Superior temporal gyrus (tissue), 1 donor: ENCODE measurements around the gene KLHDC8B.

Experiments used
- DNase-seq: peaks from one replicate; pipeline ENCODE4 v3.0.0-alpha.2; 2016; ENCODE audit errors: extremely low spot score

Gene KLHDC8B

DNA sequence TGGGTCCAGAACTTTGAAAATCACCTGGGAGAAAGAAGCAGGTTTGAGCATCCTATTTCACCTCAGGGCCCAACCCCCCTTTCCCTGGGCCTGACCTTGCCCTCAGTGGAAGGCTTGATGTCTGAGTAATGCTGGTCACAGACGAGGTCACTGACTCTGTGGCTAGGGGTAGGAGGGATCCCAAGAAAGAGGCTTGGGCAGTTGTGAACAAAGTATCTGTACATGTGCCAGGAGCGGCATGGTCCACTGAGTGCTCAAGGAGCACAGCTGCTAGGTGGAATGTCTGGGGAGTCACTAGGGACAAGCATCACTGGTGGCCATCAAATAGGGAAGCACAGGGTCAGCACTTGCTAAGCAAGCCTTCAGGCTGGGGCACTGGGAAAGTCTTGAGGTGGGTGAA, 12.6 kb upstream of the KLHDC8B start:
- DNase-seq, result no peak

DNA sequence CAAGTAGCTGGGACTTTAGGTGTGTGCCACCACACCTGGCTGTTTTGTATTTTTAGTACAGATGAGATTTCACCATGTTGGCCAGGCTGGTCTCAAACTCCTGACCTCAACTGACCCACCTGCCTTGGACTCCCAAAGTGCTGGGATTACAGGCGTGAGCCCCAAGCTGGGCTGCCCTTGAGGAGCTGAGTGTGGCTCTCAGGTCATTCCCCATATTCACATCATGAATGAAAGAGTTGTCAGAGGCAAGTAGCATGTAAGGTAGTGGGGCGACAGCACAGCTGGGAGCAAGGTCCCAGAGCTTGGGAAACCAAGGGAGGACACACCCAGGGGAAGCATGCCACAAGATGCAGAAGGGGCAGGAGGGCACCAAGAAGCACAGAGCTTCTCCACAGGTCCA, 10.2 kb upstream of the KLHDC8B start:
- DNase-seq, result no peak

DNA sequence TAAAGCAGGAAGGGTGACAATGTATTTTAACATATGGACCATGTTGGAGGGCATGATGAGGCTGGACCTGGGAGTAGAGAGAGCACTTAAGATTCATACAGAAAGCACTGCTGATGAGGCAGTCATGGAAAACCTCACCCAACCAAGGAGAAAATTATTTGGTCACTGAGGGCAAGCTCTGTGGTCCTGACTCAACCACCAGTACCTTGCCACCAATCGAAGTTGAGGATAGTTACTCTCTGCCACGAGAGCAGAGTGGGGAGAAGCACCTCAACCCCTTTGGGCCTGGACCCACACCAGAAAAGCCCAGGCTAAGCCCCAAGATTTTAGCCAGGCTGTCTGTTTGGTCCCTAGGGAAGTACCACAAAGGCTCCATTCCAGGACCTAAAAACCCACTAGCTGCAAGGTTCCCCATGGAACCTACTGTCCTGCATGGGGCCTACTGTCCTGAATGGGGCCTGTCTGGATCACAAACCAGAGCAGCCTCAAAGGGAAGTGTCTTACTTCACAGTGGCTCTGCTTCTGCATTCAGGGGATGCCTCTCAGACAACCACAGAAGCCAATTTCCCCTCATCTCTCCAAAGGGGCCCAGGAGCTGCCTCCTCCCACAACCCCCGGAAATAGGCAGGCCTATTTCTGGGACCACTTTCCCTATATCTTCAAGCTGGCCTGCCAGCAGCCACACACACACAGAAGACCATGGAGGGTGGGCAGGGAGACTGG, 9.4 kb upstream of the KLHDC8B start:
- DNase-seq, result no peak

DNA sequence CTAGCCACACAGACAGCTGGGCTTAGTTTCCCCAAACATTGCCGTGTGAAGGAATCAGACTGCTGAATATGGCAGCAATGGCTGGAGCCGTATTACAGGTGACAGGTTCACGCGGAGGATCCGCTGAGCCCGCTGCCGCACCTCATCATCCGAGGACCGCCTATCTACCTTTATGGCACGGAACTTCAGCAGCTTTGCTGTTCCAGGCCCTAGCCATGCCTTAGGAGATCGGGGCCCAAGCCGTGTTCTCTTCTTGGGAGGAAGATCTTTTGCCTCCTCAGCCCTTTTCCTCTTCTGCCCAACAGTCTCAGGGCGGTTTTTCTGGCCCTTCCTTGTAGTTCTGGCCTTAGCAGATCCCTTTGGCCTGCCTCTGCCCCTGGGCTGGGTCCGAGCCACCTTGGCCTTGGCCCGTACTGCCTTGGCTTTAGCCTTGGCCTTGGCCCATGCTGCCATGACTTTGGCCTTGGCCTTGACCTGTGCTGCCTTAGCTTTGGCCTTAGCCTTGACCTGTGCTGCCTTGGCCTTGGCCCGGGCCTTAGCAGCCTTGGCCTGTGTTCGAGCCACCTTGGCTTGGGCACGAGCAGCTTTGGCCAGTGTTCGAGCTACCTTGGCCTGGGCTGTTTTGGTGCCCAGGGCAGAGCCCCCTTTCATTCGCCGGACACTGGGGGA, 8.5 kb upstream of the KLHDC8B start:
- no peak for DNase-seq

DNA sequence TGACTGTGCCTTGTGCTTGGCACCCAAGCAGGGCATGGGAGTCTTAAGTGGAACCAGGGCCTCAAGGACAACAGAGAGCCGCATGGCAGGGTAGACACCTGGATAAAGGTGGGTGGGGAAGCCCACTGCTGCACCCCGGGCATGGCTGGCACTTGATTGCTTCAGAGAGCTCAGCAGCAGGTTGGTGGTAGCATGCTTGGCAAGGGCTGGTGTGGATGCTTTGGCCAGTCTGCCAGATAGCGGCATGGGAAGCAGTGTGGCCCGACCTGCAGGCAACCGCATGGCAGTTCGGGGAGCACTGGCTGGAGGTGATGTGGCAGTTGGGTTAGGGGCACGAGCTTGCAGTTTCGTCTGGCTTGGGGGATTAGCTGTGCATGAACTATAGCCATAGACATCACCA, 7.8 kb upstream of the KLHDC8B start:
- DNase-seq, result no peak

DNA sequence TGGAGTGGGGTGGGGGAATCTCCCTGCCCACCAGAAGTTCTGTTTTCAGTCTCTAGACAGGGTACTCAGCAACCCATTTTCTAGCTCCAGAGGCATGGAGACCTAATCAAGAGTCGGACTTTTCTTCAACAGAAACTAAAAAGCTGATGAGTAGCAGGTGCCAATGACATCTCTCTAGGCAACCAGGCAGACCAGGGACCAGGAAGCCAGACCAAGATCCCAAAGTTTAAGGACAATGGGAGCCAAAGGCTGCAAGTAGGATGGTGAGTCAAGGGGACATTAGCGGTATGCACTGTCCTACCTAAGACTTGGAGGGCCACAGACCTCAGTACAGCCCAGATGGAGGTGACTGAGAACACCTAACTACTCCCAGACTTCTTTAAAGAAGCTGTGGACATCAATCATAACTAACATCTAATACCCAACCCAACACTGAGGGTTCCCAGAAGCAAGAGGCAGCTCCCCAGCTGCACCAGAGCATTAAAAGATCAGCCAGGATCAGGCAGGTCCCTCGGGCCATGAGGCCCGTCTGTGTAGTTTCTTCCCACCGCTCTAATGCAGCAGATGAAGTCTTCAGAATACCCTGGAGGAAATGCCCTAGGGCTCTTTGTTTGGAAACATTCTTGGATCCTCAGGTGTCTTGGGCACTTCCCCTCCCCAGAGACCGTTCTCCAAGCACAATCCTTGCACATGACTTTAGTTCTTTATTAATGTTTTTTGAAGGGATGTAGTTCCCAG, 6.2 kb upstream of the KLHDC8B start:
- no peak for DNase-seq

DNA sequence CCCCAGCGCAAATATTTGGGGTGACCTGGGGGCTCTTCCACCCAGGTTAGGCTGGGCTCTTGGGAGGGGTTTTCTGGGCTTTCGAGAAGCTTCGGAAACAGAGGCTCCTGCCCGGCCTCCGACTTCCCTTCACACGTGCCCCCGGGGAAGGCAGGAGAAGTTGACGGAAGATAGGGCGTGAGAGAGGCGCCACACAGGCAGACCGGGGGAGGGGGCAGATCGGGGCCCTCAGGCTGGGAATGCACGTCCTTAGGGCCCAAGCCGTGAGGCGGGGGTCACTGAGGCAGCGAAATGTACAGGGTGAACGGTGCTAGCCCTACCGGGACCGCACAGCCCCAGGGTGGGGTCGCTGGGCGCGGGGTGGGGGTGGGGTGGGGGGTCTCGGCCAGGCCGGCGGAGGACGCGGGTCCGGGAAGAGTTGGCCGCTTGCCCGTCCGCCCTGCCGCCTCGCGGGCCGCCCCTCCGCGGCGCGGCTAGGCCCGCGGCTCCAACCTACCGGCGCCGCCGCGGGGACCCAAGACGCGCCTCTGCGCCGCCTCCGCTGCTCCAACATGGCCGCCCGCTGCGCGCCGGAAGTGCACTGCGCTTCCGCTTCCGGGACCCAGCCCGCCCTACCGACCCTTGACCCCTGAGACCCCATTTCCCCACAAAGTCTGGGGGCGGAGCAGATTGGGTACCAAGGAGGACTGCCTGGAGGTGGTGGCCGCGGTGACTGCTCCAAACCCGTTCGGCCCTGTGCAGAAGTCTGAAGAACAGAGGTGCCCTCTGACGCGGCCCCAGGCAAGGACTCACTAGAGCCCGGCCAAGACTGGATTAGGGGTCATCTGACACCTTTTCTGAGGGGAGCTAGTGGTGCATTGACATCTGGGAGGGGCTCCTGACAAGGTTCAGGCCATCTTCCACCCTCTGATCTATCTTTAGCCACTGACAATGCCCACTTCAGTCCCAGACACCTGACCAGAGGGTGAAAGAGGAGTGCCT, 5.3 kb upstream of the KLHDC8B start, which contains the start of gene CCDC71:
Gene CCDC71 (minus strand): TSS at position 561 of the 981 bp plus-strand sequence. CDS start 2,123 bp downstream, outside the sequence.
- DNase-seq, result peak; percentile 73

DNA sequence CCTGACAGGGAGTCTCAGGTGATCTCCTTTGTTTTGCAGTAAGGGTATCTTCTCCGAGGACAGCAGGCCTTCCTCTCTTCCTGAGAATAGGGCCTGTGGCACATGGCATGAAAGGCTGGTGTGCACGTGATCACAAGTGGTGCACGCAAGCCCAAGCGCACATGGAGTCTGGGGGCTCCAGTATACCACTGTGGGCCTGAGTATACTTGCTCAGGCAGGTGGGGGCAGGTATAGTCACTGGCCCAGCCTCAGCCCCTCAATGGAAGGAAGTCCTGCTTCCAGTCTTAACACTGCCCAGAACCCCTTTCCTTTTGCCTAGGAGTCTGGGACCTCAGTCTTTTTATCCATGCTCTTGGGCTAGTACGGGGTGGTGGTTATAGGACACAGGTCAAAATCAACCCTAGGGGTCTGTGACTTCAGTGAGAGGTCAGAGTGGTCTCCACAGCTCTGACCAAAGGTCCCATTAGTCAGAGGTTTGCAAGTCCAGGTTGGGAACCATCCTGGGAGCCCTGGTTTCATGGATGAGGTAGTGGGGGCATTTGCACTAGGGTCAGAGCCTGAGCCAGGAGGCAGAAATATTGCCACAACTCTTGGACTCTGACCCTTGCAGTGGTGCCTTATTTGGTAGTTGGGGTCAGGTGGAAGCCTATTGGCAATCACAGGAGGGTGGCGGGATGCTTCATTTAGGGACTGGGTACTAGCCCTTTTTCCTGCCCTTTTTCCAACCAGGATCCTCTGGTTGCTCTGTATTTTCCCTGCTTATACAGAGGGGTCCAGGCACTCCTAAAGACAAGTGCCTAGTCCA, 4.4 kb upstream of the KLHDC8B start:
- DNase-seq, result no peak

DNA sequence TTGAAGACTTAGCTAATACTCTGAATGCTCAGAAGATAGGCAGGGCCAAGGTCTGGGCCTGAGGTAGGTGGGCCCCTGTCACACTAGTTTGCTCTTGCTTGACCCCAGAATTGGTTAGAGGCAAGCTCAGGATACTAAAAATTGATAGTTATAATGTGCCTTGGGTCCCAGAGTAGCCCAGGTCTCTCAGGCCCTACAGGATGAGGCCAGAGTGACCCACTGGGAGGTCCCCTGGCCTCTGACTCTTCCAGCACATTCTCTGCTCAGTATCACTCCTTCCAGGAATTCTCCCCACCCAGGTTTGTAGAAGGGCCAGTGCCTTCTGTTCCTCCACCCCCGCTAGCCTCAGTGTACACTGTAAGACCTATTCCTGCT, 667 bp upstream of the KLHDC8B start:
- no peak for DNase-seq

DNA sequence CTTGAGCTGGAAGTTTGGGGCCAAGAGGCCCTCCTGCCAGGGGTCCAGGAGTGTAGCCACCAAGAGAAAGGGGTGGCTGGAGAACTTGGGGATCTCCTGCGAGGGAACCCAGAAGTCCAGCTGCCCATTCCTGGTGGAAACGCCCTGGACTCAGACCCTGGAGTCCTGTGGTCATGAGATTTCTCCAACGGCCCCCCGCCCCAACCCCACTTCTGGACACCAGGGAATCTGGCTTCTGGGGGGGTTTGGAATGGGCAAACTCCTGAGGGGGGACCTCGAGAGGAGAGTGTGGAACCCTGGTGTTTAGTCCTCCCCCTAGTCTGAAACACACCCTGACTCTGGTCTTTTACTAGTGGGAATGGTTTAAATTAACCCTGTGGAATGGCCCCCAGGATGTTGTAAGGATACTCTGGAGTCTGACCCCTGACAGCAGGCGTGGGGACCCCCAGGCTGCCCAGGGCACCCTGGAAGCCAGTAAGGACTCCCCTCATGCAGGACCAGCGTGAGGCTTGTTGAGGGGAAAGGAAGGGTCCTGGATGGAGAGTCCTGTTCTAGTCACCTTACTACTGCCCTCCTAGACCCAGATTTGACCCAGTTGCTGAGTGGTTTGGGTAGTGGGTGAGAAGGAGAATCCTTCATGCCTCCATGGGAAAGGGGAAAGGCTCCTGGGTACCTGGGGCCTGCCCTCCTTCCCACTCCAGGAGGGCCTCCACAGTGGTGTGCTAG, 540 bp downstream of the KLHDC8B start:
- no peak for DNase-seq

DNA sequence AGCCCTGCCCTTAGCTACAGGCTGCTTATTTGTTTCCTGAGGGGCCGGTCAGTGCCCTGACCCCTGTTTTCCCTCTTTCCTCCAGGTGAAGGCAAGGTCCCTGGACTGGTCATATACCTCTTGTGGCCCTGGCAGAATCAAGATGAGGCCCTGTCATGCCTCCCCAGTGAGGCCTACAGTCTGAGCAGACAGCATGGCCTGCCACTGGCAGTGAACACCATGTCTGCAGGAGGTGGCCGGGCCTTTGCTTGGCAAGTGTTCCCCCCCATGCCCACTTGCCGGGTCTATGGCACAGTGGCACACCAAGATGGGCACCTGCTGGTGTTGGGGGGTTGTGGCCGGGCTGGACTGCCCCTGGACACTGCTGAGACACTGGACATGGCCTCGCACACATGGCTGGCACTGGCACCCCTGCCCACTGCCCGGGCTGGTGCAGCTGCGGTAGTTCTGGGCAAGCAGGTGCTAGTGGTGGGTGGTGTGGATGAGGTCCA, 1.2 kb downstream of the KLHDC8B start:
- DNase-seq, result no peak

DNA sequence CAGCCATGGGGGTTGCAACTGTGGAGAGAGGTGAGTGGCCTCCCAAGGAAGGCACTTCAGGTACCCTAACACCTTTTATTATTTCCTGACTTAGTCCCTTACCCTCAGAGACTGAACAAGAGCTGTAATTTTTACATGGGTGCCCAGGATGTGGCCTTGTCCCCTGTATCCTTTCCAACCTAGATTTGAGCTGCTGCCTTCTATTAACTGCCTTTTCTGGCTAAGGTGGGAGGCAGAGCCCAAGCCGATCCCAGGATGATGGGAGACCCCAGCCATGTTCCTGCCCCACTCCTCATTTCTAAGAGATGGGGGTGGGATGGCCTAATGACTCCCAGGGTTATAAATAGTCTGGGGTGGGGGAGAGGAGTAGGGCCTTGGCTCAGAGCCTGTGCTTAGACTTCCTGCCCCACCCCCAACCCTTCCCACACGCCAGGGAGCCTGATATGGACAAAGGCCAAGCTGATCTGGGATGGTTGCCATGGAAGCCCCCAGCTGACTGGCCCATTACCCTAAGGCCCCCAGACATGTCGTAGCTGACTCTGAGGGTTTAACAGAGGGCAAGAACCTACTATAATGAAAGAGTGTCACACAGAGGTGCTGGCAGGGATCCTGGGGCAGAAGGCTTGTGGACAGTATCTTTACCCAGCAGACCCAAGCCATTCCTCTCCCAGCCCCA, 1.9 kb downstream of the KLHDC8B start:
- no peak for DNase-seq

DNA sequence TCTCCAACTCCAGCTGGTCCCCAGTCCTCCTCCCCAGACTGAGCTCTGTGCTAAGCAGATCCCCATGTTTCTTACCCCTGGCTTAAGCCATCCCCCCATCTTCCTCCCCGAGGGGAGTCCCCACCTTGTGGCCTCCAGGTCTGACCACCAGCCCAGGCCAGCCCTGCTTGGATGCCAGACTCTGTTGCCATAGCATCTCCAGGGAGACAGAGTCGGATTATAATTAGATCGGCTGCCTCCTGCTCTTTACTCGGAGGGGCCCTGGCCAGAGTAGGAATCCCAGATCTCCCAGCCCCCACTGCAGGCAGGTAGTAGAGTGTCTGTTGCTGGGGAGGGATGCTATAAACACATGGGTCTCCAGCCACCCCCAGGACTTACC, 2.4 kb downstream of the KLHDC8B start:
- no peak for DNase-seq

DNA sequence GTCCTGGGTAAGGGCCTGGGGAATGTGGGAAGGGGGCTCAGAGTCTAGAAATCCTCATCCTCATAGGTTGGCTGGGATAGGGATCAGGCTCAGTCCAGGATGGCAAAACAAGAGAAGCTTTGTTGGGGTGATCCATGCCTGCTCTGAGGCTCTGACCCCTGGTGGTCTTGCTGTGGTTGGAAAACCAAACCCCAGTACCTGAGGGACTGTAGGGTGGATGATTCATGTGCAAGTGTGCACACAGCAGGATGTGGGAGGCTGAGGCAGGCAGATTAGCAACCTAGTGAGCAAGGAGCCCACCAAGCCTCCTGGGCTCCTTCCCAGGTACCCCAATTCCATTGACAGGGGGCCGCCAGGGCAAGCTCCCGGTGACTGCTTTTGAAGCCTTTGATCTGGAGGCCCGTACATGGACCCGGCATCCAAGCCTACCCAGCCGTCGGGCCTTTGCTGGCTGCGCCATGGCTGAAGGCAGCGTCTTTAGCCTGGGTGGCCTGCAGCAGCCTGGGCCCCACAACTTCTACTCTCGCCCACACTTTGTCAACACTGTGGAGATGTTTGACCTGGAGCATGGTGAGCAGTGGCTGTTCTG, 3.1 kb downstream of the KLHDC8B start:
- no peak for DNase-seq

DNA sequence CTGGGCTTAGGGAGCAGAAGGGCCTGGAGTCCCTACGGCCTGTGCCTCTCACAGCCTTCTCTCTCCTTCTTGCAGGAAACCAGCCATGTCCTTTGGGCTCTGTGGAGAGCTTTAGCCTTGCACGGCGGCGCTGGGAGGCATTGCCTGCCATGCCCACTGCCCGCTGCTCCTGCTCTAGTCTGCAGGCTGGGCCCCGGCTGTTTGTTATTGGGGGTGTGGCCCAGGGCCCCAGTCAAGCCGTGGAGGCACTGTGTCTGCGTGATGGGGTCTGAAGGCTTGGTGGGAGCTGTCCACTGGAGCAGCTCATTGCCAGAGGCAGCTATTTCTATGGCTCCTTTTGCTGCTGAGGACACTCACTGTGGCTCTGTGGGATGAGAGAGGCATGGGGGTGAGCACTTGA, 4.1 kb downstream of the KLHDC8B start:
- DNase-seq, result no peak

DNA sequence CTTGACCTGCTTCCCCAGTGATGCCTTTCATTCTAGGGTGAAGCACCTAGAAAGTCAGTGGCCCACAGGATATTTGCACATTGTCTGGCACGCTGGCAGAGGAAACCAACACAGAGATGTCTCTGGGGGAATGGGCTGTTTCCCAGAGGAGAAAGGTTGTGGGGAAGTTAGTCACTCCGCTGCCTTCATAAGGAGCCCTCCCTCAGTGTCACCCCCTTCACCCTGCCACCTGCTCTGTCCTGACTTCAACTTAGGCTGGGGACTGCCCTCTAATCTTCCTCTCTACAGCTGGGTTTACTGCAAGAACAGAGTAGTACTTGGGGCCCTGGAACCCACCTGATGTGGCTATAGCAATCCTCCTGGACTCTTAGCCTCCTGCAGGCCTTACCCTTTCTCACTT, 5.7 kb downstream of the KLHDC8B start:
- DNase-seq, result no peak

DNA sequence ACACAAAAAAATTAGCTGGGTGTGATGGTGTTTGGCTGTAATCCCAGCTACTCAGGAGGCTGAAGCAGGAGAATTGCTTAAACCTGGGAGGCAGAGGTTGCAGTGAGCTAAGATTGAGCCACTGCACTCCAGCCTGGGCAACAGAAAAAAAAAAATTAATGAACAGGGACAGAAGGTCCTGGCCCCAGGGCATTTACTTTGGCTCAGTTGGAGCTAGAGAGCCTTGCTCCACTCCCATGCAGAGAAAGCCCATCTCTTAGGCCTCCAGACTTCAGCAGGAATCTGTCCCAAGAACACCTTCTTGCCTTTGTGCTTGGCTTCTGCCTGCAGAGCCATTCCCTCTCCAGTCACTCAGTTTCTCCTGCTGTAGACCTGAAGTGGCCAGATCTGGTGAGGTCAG, 8.7 kb downstream of the KLHDC8B start:
- no peak for DNase-seq

DNA sequence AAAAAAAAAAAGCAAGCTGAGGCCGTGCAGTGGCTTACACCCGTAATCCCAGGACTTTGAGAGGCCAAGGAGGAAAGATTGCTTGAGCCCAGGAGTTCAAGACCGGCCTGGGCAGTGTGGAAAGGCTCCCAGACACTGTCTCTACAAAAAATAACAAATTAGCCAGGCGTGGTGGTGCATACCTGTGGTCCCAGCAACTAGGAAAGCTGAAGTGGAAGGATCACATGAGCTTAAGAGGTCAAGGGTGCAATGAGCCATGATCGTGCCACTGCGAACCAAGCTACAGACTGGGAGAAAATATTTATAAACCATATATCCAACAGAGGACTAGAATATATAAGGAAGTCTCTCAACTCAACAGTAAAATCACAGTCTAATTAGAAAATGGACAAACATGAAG, 10.0 kb downstream of the KLHDC8B start:
- DNase-seq, result no peak

DNA sequence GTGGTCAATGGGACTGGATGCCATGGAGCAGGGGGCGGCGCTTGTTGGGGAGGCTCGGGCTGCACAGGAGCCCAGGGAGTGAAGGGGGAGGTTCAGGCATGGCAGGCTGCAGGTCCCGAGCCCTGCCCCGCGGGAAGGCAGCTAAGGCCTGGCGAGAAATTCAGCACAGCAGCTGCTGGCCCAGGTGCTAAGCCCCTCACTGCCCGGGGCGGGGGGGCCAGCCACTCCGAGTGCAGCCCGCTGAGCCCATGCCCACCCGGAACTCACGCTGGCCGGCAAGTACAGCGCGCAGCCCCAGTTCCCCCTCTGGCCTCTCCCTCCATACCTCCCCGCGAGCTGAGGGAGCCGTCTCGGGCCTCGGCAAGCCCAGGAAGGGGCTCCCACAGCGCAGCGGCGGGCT, 11.3 kb downstream of the KLHDC8B start:
- DNase-seq, result no peak
